SK-N-SH (cell line): ENCODE data around the gene NLGN2. TPM values are rescaled to one million over a fixed set of nuclear protein-coding genes. Genes with fewer than 3 reads are reported as not detected.

Source experiments
- CTCF ChIA-PET: fragments of 300-600, 350-600 bp; formaldehyde crosslinking; extraction: SDS; loops from one replicate; lab custom pipeline; 2021; lab: Yijun Ruan, JAX
- POLR2A ChIA-PET: fragments of 350-600 bp; sonication (Branson Sonifier 250); formaldehyde crosslinking; extraction: SDS; loops from one replicate; lab custom pipeline; 2020; ENCODE audit warnings: antibody characterized with exemption, inconsistent platforms; lab: Yijun Ruan, JAX
- DNase-seq: peaks from one replicate; pipeline ENCODE4 v3.0.0; 2012
- H2AFZ ChIP-seq: fragments of 200-600 bp; sonication (generic); 2 replicates; pipeline ENCODE4 v1.8.1; 2016; ENCODE audit warnings: antibody characterized with exemption, mild to moderate bottlenecking, low read depth
- H3F3A ChIP-seq: fragments of 200-600 bp; sonication (generic); replicated peaks from 2 replicates; pipeline ENCODE3; 2016; ENCODE audit warnings: antibody characterized with exemption, mild to moderate bottlenecking; ENCODE audit not compliant: insufficient read depth
- H3K27ac ChIP-seq, 2 experiments: fragments of 200-500 bp in 1 of 2; fragments of 200-600 bp in 1 of 2; sonication (Bioruptor generic) in 1 of 2; sonication (generic), shearing (Covaris generic) in 1 of 2; 2 replicates each; pipeline versions ENCODE4 v1.5.1 to v1.6.1; 2014 to 2016; ENCODE audit warnings: low read depth in 2 of 2, inconsistent platforms in 1 of 2, low read length in 1 of 2, mild to moderate bottlenecking in 1 of 2, mixed read lengths in 1 of 2
- H3K27me3 ChIP-seq: fragments of 200-600 bp; sonication (generic), shearing (Covaris generic); 2 replicates; pipeline ENCODE4 v1.6.1; 2016; ENCODE audit warnings: mixed run types; ENCODE audit not compliant: insufficient read depth
- H3K36me3 ChIP-seq, 2 experiments: fragments of 200-500 bp in 1 of 2; fragments of 200-600 bp in 1 of 2; sonication (Bioruptor generic) in 1 of 2; sonication (generic) in 1 of 2; replicated peaks in 1 of 2; 2 replicates each; pipeline versions ENCODE3 to v1.5.1; 2014 to 2016; ENCODE audit warnings: low read length in 1 of 2, mild to moderate bottlenecking in 1 of 2; ENCODE audit not compliant: insufficient read depth in 2 of 2, control insufficient read depth in 1 of 2
- H3K4me1 ChIP-seq, 2 experiments: fragments of 200-500 bp in 1 of 2; fragments of 200-600 bp in 1 of 2; sonication (Bioruptor generic) in 1 of 2; sonication (generic), shearing (Covaris generic) in 1 of 2; 2 replicates each; pipeline versions ENCODE4 v1.5.1 to v1.6.1; 2014 to 2016; ENCODE audit warnings: low read depth in 1 of 2, low read length in 1 of 2, mixed run types in 1 of 2; ENCODE audit not compliant: insufficient read depth in 2 of 2, control insufficient read depth in 1 of 2
- H3K4me2 ChIP-seq: fragments of 200-600 bp; sonication (generic), shearing (Covaris generic); 2 replicates; pipeline ENCODE4 v1.6.1; 2017; ENCODE audit warnings: mixed run types
- H3K4me3 ChIP-seq, 2 experiments: fragments of 200-500 bp in 1 of 2; fragments of 200-600 bp in 1 of 2; sonication (Bioruptor generic) in 1 of 2; sonication (generic), shearing (Covaris generic) in 1 of 2; 2 replicates each; pipeline versions ENCODE4 v1.5.1 to v1.8.1; 2014 to 2016; ENCODE audit warnings: low read depth in 2 of 2, inconsistent platforms in 1 of 2, low read length in 1 of 2, mild to moderate bottlenecking in 1 of 2, mixed read lengths in 1 of 2, moderate library complexity in 1 of 2
- H3K79me2 ChIP-seq: fragments of 200-600 bp; sonication (generic); 2 replicates; pipeline ENCODE4 v1.8.1; 2017; ENCODE audit warnings: mild to moderate bottlenecking; ENCODE audit not compliant: insufficient read depth
- H3K9ac ChIP-seq: fragments of 200-600 bp; sonication (generic); 2 replicates; pipeline ENCODE4 v1.6.1; 2017; ENCODE audit warnings: mixed run types
- H3K9me2 ChIP-seq: fragments of 200-600 bp; sonication (generic); 2 replicates; pipeline ENCODE4 v1.6.1; 2017; ENCODE audit warnings: mixed run types
- H3K9me3 ChIP-seq: fragments of 200-600 bp; sonication (generic); 2 replicates; pipeline ENCODE4 v1.6.1; 2017; ENCODE audit warnings: mixed run types, mild to moderate bottlenecking, moderate library complexity
- H4K20me1 ChIP-seq: fragments of 200-600 bp; sonication (generic); 2 replicates; pipeline ENCODE4 v1.6.1; 2017; ENCODE audit warnings: mild to moderate bottlenecking, mixed run types; ENCODE audit not compliant: insufficient read depth
- EP300 ChIP-seq, 2 experiments: IDR thresholded peaks; 2 replicates each; pipeline versions ENCODE4 v1.4.0 to v1.6.1; 2012; ENCODE audit warnings: borderline replicate concordance in 1 of 2, low read depth in 1 of 2, low read length in 1 of 2
- EZH2phosphoT487 ChIP-seq: fragments of 200-600 bp; sonication (generic); IDR thresholded peaks from 2 replicates; pipeline ENCODE4 v1.6.1; 2017; ENCODE audit warnings: low read depth, mixed run types, mild to moderate bottlenecking, antibody characterized with exemption, moderate library complexity, borderline replicate concordance
- FOSL2 ChIP-seq: IDR thresholded peaks from 2 replicates; pipeline ENCODE4 v1.4.0; 2012; ENCODE audit warnings: low read depth, mild to moderate bottlenecking, moderate library complexity, borderline replicate concordance
- FOXJ3 ChIP-seq: sonication (generic); formaldehyde crosslinking; IDR thresholded peaks from 2 replicates; pipeline ENCODE4 v1.5.1; 2020; ENCODE audit warnings: mild to moderate bottlenecking, missing genetic modification reagents
- FOXM1 ChIP-seq: IDR thresholded peaks from 2 replicates; pipeline ENCODE4 v1.4.0; 2012; ENCODE audit warnings: low read depth, mild to moderate bottlenecking
- IRF3 ChIP-seq: fragments of 150-350 bp; IDR thresholded peaks from 2 replicates; pipeline ENCODE4 v1.6.1; 2016; ENCODE audit warnings: mild to moderate bottlenecking, low read depth, low read length
- PBX3 ChIP-seq: IDR thresholded peaks from 2 replicates; pipeline ENCODE4; 2012
- POLR2AphosphoS5 ChIP-seq: IDR thresholded peaks from 2 replicates; pipeline ENCODE4 v1.6.1; 2012; ENCODE audit warnings: low read depth, low read length
- RCOR1 ChIP-seq: fragments of 150-350 bp; IDR thresholded peaks from 2 replicates; pipeline ENCODE4 v1.6.1; 2017; ENCODE audit warnings: antibody characterized with exemption, low read length
- SIN3A ChIP-seq: IDR thresholded peaks from 2 replicates; pipeline ENCODE4 v1.6.1; 2012; ENCODE audit warnings: low read depth, mild to moderate bottlenecking, low read length, moderate library complexity, borderline replicate concordance
- SMC3 ChIP-seq: IDR thresholded peaks from 2 replicates; pipeline ENCODE4 v1.6.1; 2012; ENCODE audit warnings: low read depth, low read length, improper control_type of control experiment
- TAF1 ChIP-seq: IDR thresholded peaks from 2 replicates; pipeline ENCODE4 v1.6.1; 2012; ENCODE audit warnings: low read depth, mild to moderate bottlenecking, low read length, moderate library complexity, borderline replicate concordance
- TCF12 ChIP-seq: IDR thresholded peaks from 2 replicates; pipeline ENCODE4 v1.4.0; 2012
- USF1 ChIP-seq: IDR thresholded peaks from 2 replicates; pipeline ENCODE4 v1.4.0; 2012; ENCODE audit warnings: low read depth, borderline replicate concordance
- WGBS: methylation state at CpG from one replicate; pipeline ENCODE4 v1.1.6; 2017; ENCODE audit warnings: low lambda C conversion rate; 5-methylcytosine and 5-hydroxymethylcytosine counted together
- polyA plus RNA-seq, 3 experiments: library from polyadenylated mRNA; depleted of rRNA; stranded (reverse); fragments of >200 nt; gene quantifications; 2 replicates each; pipeline ENCODE4 v1.2.3, GENCODE V29; 2012
- TF ChIP-seq, protein P1 (sequence below): IDR thresholded peaks from 2 replicates; pipeline ENCODE4 v1.4.0; 2012; ENCODE audit warnings: low read depth
- TF ChIP-seq, protein P2 (sequence below): IDR thresholded peaks from 2 replicates; pipeline ENCODE4 v1.4.0; 2012; ENCODE audit warnings: low read depth, borderline replicate concordance

NLGN2 gene
- polyA plus RNA-seq, 1 of the 3 experiments (the other 2 are of a cell fraction), result 29.9 TPM

DNA sequence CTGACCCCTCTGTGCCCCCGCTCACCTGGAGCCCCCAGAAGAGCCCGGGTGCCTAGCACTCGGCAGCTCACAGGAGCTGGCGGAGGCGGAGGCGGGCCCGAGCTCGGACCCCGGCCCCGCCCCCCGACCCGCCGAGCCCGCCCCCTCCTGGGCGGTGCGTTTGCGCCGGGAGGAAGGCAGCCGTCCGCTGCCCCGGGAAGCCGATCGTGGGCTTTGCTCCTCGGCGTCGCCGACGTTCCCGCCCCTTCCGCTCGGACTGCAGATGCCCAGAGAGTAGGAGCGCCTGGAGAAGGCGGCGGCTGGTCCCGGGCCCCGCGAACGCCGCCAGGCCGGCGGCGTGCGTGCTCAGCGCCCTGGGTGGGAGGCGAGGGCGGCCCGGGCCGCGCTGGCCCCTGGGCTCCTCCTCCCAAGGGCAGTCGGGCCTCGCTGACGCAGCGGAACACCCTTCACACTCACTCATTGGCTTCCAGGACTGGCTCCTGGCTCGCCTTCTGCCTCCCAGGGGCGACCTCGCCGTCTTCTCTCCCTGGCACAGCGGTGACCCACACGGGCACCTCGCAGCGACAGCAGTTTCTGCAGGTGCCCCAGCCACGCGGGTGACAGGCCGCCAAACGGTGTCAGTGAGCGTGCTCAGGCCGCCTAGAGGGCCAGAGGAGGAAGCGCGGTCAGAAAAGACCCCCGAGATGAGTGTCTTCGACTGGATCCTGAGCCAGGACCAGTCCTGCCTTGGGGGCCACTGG, 13.0 kb upstream of the NLGN2 start, which contains the start of gene PLSCR3 (continued):
- TF ChIP-seq POLR2AphosphoS5 (peak; percentile 85), EP300 (IDR thresholded peaks at IDR 0.05; ENCODE audit: borderline replicate concordance in 1 of 2, low read depth in 1 of 2, low read length in 1 of 2) (no peak), EZH2phosphoT487 (no peak), FOXM1 (no peak), TCF12 (no peak), IRF3 (no peak), TAF1 (peak; percentile 60), PBX3 (no peak)
- TF ChIP-seq, protein P1, sequence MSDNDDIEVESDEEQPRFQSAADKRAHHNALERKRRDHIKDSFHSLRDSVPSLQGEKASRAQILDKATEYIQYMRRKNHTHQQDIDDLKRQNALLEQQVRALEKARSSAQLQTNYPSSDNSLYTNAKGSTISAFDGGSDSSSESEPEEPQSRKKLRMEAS, result peak; percentile 64; the same call in 1 of the 2 replicates

- Histone ChIP-seq H3K27me3 (no peaks in the 10 kb centered on the region), H3K4me3 (no peak overlapping the region)
- no peak for TF ChIP-seq SMC3
- TF ChIP-seq RCOR1, result no peak
- TF ChIP-seq, all 33 proteins: peak for 0
- 91% methylated on average over 4 of the region's 4 CpGs for WGBS
- no peak for DNase-seq
- Histone ChIP-seq H3K4me1 (peaks cover 0 to 9% of the 10 kb centered on the region in 2 experiments; a peak in 1 of 4 replicates), H3K9ac (no peak overlapping the region), H3K9me2 (no peaks in the 10 kb centered on the region), H3K4me2 (no peak overlapping the region), H3K9me3 (no peaks in the 10 kb centered on the region), H3F3A (peaks cover 20% of the 10 kb centered on the region), H3K36me3 (peaks cover 11 to 17% of the 10 kb centered on the region in 2 experiments), H2AFZ (no peak overlapping the region), H4K20me1 (no peaks in the 10 kb centered on the region), H3K27ac (no peak overlapping the region), H3K79me2 (peaks cover 25% of the 10 kb centered on the region; the same call in 1 of the 2 replicates)
- CTCF ChIA-PET, result interaction anchor here (1.2 kb wide), 1 partner anchor 41 kb away, joined by 3 read pairs; no protein-coding TSS in a partner anchor
- POLR2A ChIA-PET, result no interaction called here
Observed at GRCh38 chr17:7396147-7396546, 11.5 kb upstream of the NLGN2 start.

DNA sequence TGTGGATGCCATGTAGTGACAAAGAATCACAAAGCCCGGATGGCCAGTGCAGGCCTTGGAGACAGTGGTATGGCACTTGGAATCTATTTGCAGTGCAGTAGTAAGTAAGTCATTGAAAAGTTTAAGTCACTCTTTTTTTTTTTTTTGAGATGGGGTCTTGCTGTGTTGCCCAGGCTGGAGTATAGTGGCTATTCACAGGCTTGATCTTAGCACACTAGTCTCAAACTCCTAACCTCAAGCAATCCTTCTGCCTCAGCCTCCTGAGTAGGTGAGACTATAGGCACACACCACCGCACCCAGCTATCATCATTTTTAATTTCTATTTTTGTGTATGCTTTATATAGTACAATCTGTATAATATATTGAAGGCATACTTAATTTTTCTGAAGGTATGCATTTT, 9.0 kb upstream of the NLGN2 start:
- Histone ChIP-seq H3K36me3 (peaks cover 0 to 10% of the 10 kb centered on the region in 2 experiments), H4K20me1 (no peaks in the 10 kb centered on the region), H3K4me1 (peaks cover 5 to 9% of the 10 kb centered on the region in 2 experiments; a peak in 2 of 4 replicates), H3K4me2 (no peak overlapping the region), H3K4me3 (no peak overlapping the region), H3K9me3 (no peaks in the 10 kb centered on the region), H3K79me2 (peaks cover 32% of the 10 kb centered on the region), H3K9ac (no peak overlapping the region), H3K27me3 (no peaks in the 10 kb centered on the region), H3F3A (peaks cover 29% of the 10 kb centered on the region), H3K9me2 (no peaks in the 10 kb centered on the region), H2AFZ (no peak overlapping the region), H3K27ac (no peak overlapping the region)
- ChIA-PET CTCF (interaction anchor here (0.6 to 1.7 kb wide), 4 partner anchors 102 to 438 kb away, joined by 3 to 4 read pairs (median 4); no protein-coding TSS in a partner anchor), POLR2A (no interaction called here)
- WGBS, result 82% methylated on average over 2 of the region's 2 CpGs
- TF ChIP-seq FOXJ3 (CRISPR knock-in tag) (no peak), EZH2phosphoT487 (no peak), TCF12 (no peak), USF1 (no peak), FOSL2 (no peak), RCOR1 (no peak), PBX3 (no peak), SIN3A (no peak)
- TF ChIP-seq, protein P2, sequence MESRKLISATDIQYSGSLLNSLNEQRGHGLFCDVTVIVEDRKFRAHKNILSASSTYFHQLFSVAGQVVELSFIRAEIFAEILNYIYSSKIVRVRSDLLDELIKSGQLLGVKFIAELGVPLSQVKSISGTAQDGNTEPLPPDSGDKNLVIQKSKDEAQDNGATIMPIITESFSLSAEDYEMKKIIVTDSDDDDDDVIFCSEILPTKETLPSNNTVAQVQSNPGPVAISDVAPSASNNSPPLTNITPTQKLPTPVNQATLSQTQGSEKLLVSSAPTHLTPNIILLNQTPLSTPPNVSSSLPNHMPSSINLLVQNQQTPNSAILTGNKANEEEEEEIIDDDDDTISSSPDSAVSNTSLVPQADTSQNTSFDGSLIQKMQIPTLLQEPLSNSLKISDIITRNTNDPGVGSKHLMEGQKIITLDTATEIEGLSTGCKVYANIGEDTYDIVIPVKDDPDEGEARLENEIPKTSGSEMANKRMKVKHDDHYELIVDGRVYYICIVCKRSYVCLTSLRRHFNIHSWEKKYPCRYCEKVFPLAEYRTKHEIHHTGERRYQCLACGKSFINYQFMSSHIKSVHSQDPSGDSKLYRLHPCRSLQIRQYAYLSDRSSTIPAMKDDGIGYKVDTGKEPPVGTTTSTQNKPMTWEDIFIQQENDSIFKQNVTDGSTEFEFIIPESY, result no peak
- no peak for DNase-seq
